Trophoblast cell (in vitro differentiated cells and primary cell): ENCODE results near the gene NPTX1.

ENCODE experiments used
- DNase-seq, 2 donors: peaks; one replicate each; pipeline ENCODE4 v3.0.0-alpha.2; 2016
- H2AFZ ChIP-seq: 2 replicates; pipeline ENCODE4 v1.6.1; 2013; ENCODE audit warnings: low read length, moderate library complexity, mild to moderate bottlenecking; ENCODE audit not compliant: insufficient read depth, poor library complexity
- H2AK5ac ChIP-seq: 2 replicates; pipeline ENCODE4 v1.6.1; 2013; ENCODE audit warnings: mild to moderate bottlenecking, low read length
- H2BK120ac ChIP-seq: 2 replicates; pipeline ENCODE4 v1.6.1; 2013; ENCODE audit warnings: low read length, mild to moderate bottlenecking, moderate library complexity; ENCODE audit not compliant: insufficient read depth, poor library complexity
- H2BK12ac ChIP-seq: 2 replicates; pipeline ENCODE4 v1.6.1; 2013; ENCODE audit warnings: mild to moderate bottlenecking, low read length, moderate library complexity
- H2BK5ac ChIP-seq: 2 replicates; pipeline ENCODE4 v1.6.1; 2013; ENCODE audit warnings: low read length, low read depth, moderate library complexity, mild to moderate bottlenecking; ENCODE audit not compliant: poor library complexity
- H3K14ac ChIP-seq: 2 replicates; pipeline ENCODE4 v1.6.1; 2013; ENCODE audit warnings: mild to moderate bottlenecking, low read length
- H3K18ac ChIP-seq: 2 replicates; pipeline ENCODE4 v1.6.1; 2013; ENCODE audit warnings: mild to moderate bottlenecking, low read length
- H3K23ac ChIP-seq: 2 replicates; pipeline ENCODE4 v1.6.1; 2013; ENCODE audit warnings: low read length
- H3K27ac ChIP-seq: 2 replicates; pipeline ENCODE4 v1.5.1; 2013; ENCODE audit warnings: low read depth, mild to moderate bottlenecking, inconsistent platforms, low read length, moderate library complexity
- H3K27me3 ChIP-seq: 2 replicates; pipeline ENCODE4 v1.6.1; 2013; ENCODE audit warnings: inconsistent platforms, mild to moderate bottlenecking, low read length, moderate library complexity; ENCODE audit not compliant: insufficient read depth
- H3K36me3 ChIP-seq, 2 experiments: 1 replicate in 1 of 2; 2 replicates in 1 of 2; pipeline ENCODE4 v1.6.1; 2013; ENCODE audit warnings: low read length in 2 of 2, mild to moderate bottlenecking in 2 of 2, moderate library complexity in 1 of 2; ENCODE audit not compliant: insufficient read depth in 2 of 2, control insufficient read depth in 1 of 2
- H3K4ac ChIP-seq: 2 replicates; pipeline ENCODE4 v1.6.1; 2013; ENCODE audit warnings: low read depth, mild to moderate bottlenecking, low read length, moderate library complexity
- H3K4me1 ChIP-seq, 2 experiments: 1 replicate in 1 of 2; 2 replicates in 1 of 2; pipeline ENCODE4 v1.6.1; 2013; ENCODE audit warnings: low read length in 2 of 2, mild to moderate bottlenecking in 2 of 2, moderate library complexity in 1 of 2; ENCODE audit not compliant: insufficient read depth in 2 of 2, control insufficient read depth in 1 of 2
- H3K4me2 ChIP-seq: 2 replicates; pipeline ENCODE4 v1.6.1; 2013; ENCODE audit warnings: inconsistent platforms, mild to moderate bottlenecking, low read length, moderate library complexity
- H3K4me3 ChIP-seq: 2 replicates; pipeline ENCODE4 v1.5.1; 2013; ENCODE audit warnings: mild to moderate bottlenecking, low read depth, low read length, inconsistent platforms
- H3K79me1 ChIP-seq: one replicate; pipeline ENCODE4 v1.6.1; 2013; ENCODE audit warnings: low read length
- H3K79me2 ChIP-seq: 2 replicates; pipeline ENCODE4 v1.6.1; 2013; ENCODE audit warnings: low read length, mild to moderate bottlenecking; ENCODE audit not compliant: control insufficient read depth, insufficient read depth, poor library complexity
- H3K9ac ChIP-seq: 2 replicates; pipeline ENCODE4 v1.6.1; 2013; ENCODE audit warnings: mild to moderate bottlenecking, low read length
- H3K9me3 ChIP-seq: 2 replicates; pipeline ENCODE4 v1.6.1; 2013; ENCODE audit warnings: low read depth, mild to moderate bottlenecking, control low read depth, inconsistent platforms, low read length; ENCODE audit not compliant: insufficient read depth
- H4K12ac ChIP-seq: 2 replicates; pipeline ENCODE4 v1.6.1; 2013; ENCODE audit warnings: low read depth, mild to moderate bottlenecking, low read length, moderate library complexity
- H4K8ac ChIP-seq: 2 replicates; pipeline ENCODE4 v1.6.1; 2013; ENCODE audit warnings: low read depth, mild to moderate bottlenecking, low read length, moderate library complexity
- H4K91ac ChIP-seq: one replicate; pipeline ENCODE4 v1.6.1; 2013; ENCODE audit warnings: low read depth, mild to moderate bottlenecking, low read length, moderate library complexity
- WGBS: extraction: QIAGEN DNeasy Blood & Tissue Kit; methylation state at CpG from one replicate; pipeline ENCODE4 v1.1.7; 2013; ENCODE audit warnings: missing lambda C conversion rate; ENCODE audit not compliant: insufficient read length, insufficient coverage; ENCODE audit errors: extremely low coverage; 5-methylcytosine and 5-hydroxymethylcytosine counted together

Gene NPTX1

DNA sequence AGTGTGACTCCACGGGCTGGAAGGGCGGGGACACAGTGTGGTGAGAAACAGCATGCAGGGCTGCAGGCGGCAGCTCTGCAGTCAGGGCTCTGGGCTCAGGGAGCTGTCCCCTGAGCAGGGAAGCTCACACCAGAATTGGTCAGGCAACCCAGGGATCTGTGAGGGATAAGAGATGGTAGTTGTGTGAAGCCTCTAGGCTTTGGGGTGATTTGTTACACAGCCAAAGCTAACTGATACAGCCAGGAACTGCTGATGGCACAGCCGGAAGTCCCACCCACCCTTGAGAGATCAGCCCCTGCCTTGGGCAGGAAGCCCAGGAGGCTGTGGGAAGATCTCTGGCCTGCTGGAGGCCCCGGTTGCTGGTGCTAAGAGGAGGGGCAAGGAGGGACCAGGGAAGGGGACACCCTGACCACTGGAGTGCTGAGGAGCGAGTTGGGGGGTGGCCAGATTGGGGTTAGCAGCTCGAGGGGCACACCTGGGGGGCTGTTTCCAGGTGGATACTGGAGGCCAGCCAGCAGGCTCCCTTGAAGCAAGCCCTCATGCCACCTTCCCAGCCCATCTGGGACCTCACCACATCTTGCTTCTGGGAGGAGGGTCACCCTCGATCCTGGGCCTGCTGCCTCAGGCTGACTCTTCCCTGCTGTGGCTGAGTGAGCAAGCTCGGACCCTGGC lies 25.2 kb downstream of the NPTX1 start:
- Histone ChIP-seq H2BK12ac (no peak overlapping the region), H3K23ac (no peak overlapping the region), H3K4me1 (peaks cover 5 to 7% of the 10 kb centered on the region in 2 experiments), H3K9ac (no peak overlapping the region), H3K79me2 (peaks cover 7% of the 10 kb centered on the region), H3K27ac (no peak overlapping the region), H3K4me3 (no peak overlapping the region), H3K4me2 (no peak overlapping the region), H3K14ac (no peak overlapping the region), H4K91ac (no peak overlapping the region), H3K36me3 (no peaks in the 10 kb centered on the region), H3K9me3 (peaks cover 6% of the 10 kb centered on the region), H2AK5ac (no peak overlapping the region), H2BK5ac (no peak overlapping the region), H3K4ac (no peak overlapping the region), H3K79me1 (peaks cover 11% of the 10 kb centered on the region), H2AFZ (no peak overlapping the region), H4K12ac (no peak overlapping the region), H4K8ac (no peak overlapping the region), H3K27me3 (no peaks in the 10 kb centered on the region), H2BK120ac (no peak overlapping the region), H3K18ac (no peak overlapping the region)
- WGBS, result no CpG with 5 or more reads among the region's 9 CpGs
- DNase-seq, result no peak

DNA sequence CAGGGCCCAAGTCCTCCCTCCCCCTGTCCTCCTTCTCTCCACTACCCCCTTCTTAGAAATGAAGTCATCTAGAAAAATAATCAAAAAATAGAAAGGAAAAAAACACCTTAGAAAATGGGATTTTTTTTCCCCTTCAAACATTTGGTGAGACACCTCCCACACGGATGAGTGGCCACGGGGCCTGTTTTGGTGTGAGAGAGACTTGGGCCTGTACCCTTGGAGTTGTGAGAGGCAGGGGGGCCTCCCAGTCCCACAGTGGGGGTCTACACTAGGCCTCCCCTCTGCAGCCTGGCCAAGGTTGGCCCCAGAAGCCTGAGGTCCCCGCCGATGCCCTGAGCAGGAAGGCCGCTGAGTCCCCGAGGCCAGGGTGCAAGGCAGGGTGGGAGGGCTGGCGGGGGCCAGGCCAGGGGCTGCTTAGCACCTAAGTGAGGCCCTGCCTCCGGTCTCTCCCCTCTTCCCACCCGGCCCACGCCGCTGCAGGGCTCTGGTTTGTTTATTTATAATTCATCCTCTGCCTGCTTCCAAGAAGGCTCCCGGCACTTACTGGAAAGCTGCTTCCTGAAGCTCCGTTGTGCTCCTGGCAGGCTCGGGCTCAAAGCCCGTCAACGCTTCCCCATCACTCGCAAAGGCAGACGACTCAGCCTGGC lies 26.4 kb downstream of the NPTX1 start:
- no peak overlapping the region for H4K91ac ChIP-seq
- H4K8ac ChIP-seq, result no peak overlapping the region
- H3K14ac ChIP-seq, result no peak overlapping the region
- no peak overlapping the region for H3K18ac ChIP-seq
- peaks cover 5% of the 10 kb centered on the region in 2 experiments for H3K4me1 ChIP-seq
- H2AFZ ChIP-seq, result no peak overlapping the region
- no peaks in the 10 kb centered on the region for H3K27me3 ChIP-seq
- peaks cover 6% of the 10 kb centered on the region for H3K9me3 ChIP-seq
- no peak overlapping the region for H4K12ac ChIP-seq
- H2AK5ac ChIP-seq, result no peak overlapping the region
- H3K4ac ChIP-seq, result no peak overlapping the region
- no peak overlapping the region for H2BK12ac ChIP-seq
- no peak overlapping the region for H2BK120ac ChIP-seq
- no CpG with 5 or more reads among the region's 18 CpGs for WGBS
- H2BK5ac ChIP-seq, result no peak overlapping the region
- peaks cover 6% of the 10 kb centered on the region for H3K79me2 ChIP-seq
- no peak overlapping the region for H3K27ac ChIP-seq
- H3K79me1 ChIP-seq, result peaks cover 8% of the 10 kb centered on the region
- H3K23ac ChIP-seq, result no peak overlapping the region
- H3K36me3 ChIP-seq, result no peaks in the 10 kb centered on the region
- no peak overlapping the region for H3K9ac ChIP-seq
- H3K4me3 ChIP-seq, result no peak overlapping the region
- no peak overlapping the region for H3K4me2 ChIP-seq
- no peak for DNase-seq

DNA sequence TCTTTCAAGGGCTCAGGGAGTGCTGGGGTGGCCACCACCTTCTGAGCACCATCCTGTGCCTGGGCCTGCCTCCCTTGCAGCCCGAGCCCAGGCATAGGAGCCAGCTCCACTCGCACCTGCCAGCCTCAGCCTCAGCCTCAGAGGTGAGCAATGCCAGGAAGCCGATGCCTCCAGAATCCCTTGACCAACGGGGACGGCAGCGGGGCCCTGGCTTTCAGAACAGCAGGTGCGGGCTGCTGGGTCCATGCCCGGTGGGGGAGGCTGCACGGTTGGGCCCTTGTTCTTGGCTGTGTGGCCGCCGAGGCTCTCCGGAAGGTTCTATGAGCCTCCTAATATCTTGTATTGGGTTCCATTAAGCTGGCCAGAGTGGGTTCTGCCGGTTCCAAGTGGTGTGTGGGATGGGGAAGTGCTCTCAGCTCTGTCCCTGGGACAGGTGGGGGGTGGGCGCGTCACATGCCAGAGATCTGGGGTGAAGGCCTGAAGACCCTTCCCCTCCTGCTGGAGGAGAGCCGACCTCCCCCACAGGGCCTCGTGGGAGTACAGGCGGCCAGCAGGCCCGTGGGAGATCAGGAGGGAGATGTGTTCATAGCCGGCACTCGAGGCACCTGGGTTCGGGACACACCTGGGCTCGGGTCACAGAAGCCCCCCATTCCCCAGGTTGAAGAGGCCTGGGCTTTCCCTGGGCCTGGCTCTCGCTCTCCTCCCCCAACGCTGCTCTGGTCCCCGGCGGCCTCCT lies 27.0 kb downstream of the NPTX1 start:
- H2BK12ac ChIP-seq, result no peak overlapping the region
- no peak overlapping the region for H2AFZ ChIP-seq
- no peaks in the 10 kb centered on the region for H3K27me3 ChIP-seq
- H3K4ac ChIP-seq, result no peak overlapping the region
- no peak overlapping the region for H3K27ac ChIP-seq
- H3K36me3 ChIP-seq, result no peaks in the 10 kb centered on the region
- no peak overlapping the region for H3K9ac ChIP-seq
- H3K14ac ChIP-seq, result no peak overlapping the region
- H4K12ac ChIP-seq, result no peak overlapping the region
- H3K4me3 ChIP-seq, result peak overlapping the region; percentile 25
- no peak overlapping the region for H2BK120ac ChIP-seq
- no peak overlapping the region for H4K91ac ChIP-seq
- no CpG with 5 or more reads among the region's 27 CpGs for WGBS
- DNase-seq, result no peak
- peaks cover 3% of the 10 kb centered on the region for H3K79me2 ChIP-seq
- H2AK5ac ChIP-seq, result no peak overlapping the region
- H3K79me1 ChIP-seq, result peaks cover 3% of the 10 kb centered on the region
- no peak overlapping the region for H3K4me2 ChIP-seq
- no peak overlapping the region for H3K23ac ChIP-seq
- H2BK5ac ChIP-seq, result no peak overlapping the region
- no peak overlapping the region for H4K8ac ChIP-seq
- H3K9me3 ChIP-seq, result peaks cover 6% of the 10 kb centered on the region
- H3K18ac ChIP-seq, result no peak overlapping the region
- H3K4me1 ChIP-seq, result peaks cover 5% of the 10 kb centered on the region in 2 experiments

DNA sequence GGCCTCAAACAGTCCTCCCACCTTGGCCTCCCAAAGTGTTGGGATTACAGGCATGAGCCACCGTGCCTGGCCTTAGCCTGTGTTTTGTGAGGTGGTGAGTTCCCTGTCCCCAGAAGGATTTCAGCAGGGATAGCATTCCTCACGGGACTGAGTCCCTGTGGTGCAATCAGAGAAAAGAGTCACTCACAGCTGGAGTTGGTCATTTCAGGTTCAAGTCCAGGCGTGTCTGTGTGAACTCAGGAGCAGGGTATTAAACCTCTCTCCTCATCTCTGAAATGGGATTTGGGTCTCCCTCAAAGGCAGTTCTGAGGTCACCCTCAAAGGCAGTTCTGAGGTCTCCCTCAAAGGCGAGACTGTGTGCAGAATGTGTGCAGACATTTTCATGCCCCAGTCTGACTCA lies 28.6 kb downstream of the NPTX1 start:
- no peaks in the 10 kb centered on the region for H3K36me3 ChIP-seq
- H3K18ac ChIP-seq, result no peak overlapping the region
- H3K14ac ChIP-seq, result no peak overlapping the region
- peaks cover 2% of the 10 kb centered on the region for H3K9me3 ChIP-seq
- no CpG with 5 or more reads among the region's 4 CpGs for WGBS
- peak; percentile 9 to 48 for DNase-seq
- H4K12ac ChIP-seq, result no peak overlapping the region
- H3K4me2 ChIP-seq, result no peak overlapping the region
- no peak overlapping the region for H3K23ac ChIP-seq
- no peak overlapping the region for H3K4ac ChIP-seq
- H2AFZ ChIP-seq, result no peak overlapping the region
- no peaks in the 10 kb centered on the region for H3K79me2 ChIP-seq
- no peak overlapping the region for H2AK5ac ChIP-seq
- no peak overlapping the region for H3K4me3 ChIP-seq
- H4K91ac ChIP-seq, result no peak overlapping the region
- H3K27ac ChIP-seq, result no peak overlapping the region
- no peak overlapping the region for H2BK120ac ChIP-seq
- no peak overlapping the region for H2BK5ac ChIP-seq
- no peak overlapping the region for H4K8ac ChIP-seq
- no peak overlapping the region for H2BK12ac ChIP-seq
- H3K79me1 ChIP-seq, result no peaks in the 10 kb centered on the region
- no peaks in the 10 kb centered on the region for H3K27me3 ChIP-seq
- no peak overlapping the region for H3K9ac ChIP-seq
- no peaks in the 10 kb centered on the region for H3K4me1 ChIP-seq
